GM12875 (cell line): ENCODE measurements around the gene B3GALNT2.

Experiments used
- H3K4me3 ChIP-seq: one replicate; pipeline ENCODE4 v1.5.1; 2011; ENCODE audit warnings: low read depth, low read length, control low read depth
- TF ChIP-seq, protein P1 (sequence below): IDR thresholded peaks from 2 replicates; pipeline ENCODE4 v1.5.1; 2011; ENCODE audit warnings: low read depth, mild to moderate bottlenecking, control low read depth, inconsistent platforms, low read length, moderate library complexity, borderline replicate concordance; ENCODE audit not compliant: insufficient read depth

The B3GALNT2 gene

DNA sequence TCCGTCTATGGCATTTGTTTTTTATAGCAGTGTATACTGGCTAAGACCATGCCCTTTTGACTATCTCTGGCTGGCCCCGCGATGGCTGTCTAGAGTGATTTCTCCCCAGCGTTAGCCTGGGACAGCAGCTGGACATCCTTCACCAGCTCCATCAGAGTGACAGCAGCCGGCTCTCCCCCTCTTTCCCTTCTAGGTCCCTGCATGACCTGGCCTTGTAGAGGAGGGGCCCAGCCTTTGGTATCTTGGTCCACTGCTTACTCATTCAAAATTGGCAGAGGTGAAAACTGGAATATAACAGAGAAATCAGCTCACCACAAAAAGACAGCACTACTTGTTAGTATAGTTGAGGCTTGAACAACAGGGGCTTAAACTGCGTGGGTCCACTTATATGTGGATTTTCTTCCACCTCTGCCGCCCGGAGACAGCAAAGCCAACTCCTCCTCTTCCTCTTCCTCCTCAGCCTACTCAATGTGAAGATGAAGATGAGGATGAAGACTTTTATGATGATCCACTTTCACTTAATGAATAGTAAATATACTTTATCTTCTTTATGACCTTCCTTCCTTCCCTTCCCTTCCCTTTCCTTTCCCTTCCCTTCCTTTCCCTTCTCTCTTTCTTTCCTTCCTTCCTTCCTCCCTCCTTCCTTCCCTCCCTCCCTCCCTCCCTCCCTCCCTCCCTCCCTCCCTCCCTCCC lies 29.4 kb upstream of the B3GALNT2 start:
- H3K4me3 ChIP-seq: no peak overlapping the region
- TF ChIP-seq, protein P1, sequence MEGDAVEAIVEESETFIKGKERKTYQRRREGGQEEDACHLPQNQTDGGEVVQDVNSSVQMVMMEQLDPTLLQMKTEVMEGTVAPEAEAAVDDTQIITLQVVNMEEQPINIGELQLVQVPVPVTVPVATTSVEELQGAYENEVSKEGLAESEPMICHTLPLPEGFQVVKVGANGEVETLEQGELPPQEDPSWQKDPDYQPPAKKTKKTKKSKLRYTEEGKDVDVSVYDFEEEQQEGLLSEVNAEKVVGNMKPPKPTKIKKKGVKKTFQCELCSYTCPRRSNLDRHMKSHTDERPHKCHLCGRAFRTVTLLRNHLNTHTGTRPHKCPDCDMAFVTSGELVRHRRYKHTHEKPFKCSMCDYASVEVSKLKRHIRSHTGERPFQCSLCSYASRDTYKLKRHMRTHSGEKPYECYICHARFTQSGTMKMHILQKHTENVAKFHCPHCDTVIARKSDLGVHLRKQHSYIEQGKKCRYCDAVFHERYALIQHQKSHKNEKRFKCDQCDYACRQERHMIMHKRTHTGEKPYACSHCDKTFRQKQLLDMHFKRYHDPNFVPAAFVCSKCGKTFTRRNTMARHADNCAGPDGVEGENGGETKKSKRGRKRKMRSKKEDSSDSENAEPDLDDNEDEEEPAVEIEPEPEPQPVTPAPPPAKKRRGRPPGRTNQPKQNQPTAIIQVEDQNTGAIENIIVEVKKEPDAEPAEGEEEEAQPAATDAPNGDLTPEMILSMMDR: no peak

GRCh38 chr1:235532360-235532759 lies 28.1 kb upstream of the B3GALNT2 start:
- H3K4me3 ChIP-seq: no peak overlapping the region
- TF ChIP-seq, protein P1: no peak

DNA sequence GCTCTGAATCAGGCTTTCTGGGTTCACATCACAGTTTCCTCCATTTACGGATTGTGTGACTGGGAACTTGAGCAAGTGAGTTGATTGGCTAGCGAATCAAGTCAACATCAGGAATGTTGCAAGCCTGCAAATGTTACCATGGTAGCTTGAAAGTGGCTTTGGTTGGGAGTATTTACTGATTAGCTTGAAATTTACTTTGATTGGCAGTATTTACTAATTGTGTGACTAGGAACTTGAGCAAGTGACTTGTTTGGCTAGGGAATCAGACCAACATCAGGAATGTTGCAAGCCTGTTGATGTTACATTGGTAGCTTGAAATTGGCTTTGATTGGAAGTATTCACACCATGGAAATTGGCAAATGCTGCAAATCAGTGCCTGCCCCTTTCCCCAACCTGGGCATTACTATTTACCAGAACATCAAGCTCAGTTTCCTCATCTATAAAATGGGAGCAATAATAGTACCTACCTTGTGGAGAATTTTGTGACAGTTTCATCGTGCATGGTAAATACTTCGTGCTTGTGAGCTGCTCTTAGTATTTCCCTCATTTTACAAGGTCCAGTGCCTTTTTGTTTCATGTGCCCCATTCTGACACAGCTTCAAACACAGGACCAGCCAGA lies 23.1 kb upstream of the B3GALNT2 start:
- TF ChIP-seq, protein P1: no peak
- no peak overlapping the region for H3K4me3 ChIP-seq

DNA sequence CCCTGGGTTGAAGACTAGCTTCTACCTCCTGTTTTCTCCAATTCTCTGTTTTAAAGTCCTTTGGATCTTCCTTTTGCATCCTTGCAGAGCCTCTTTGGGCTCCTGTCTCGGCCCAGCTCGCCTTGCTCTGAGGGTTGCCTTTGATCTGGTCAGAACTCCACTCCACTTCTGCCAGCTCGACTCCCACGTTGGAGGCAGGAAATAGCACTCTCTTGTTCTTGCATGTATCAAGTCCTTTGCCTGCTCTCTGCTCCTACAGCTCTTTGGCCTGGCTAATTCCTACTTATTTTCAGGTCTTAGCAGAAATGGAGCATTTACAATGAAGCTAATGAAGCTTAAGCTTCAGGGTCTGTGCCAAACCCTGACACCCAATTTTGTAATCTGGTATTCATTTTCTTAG lies 21.1 kb upstream of the B3GALNT2 start:
- H3K4me3 ChIP-seq: no peak overlapping the region
- TF ChIP-seq, protein P1: no peak

GRCh38 chr1:235516862-235517446 lies 12.7 kb upstream of the B3GALNT2 start:
- TF ChIP-seq, protein P1: no peak

GRCh38 chr1:235515844-235516512 lies 11.7 kb upstream of the B3GALNT2 start:
- TF ChIP-seq, protein P1: no peak

More at GRCh38 chr1:235516862-235517446, 12.7 kb upstream of the B3GALNT2 start:
- no peak overlapping the region for H3K4me3 ChIP-seq

More at GRCh38 chr1:235515844-235516512, 11.7 kb upstream of the B3GALNT2 start:
- H3K4me3 ChIP-seq: no peak overlapping the region
